ELR (cell line): ENCODE data around the gene CABLES1.
"Not testable (repeated sequence)": the region's sequence is repeated elsewhere in the genome, so short reads cannot be mapped to it uniquely, and the experiment has no call there.

Experiments
- DNase-seq: peaks from one replicate; pipeline ENCODE4 v3.0.0-alpha.2; 2015; ENCODE audit warnings: low read depth

Gene CABLES1

GRCh38 chr18:23109163-23109562 lies 26.1 kb upstream of the CABLES1 start:
- DNase-seq: not testable (repeated sequence)

GRCh38 chr18:23113576-23113975 lies 21.7 kb upstream of the CABLES1 start:
- DNase-seq: no peak

GRCh38 chr18:23114171-23114881 lies 21.0 kb upstream of the CABLES1 start:
- DNase-seq: no peak

GRCh38 chr18:23114911-23115310 lies 20.4 kb upstream of the CABLES1 start:
- peak; percentile 54 for DNase-seq

GRCh38 chr18:23115683-23116096 lies 19.6 kb upstream of the CABLES1 start:
- DNase-seq: peak; percentile 99

DNA sequence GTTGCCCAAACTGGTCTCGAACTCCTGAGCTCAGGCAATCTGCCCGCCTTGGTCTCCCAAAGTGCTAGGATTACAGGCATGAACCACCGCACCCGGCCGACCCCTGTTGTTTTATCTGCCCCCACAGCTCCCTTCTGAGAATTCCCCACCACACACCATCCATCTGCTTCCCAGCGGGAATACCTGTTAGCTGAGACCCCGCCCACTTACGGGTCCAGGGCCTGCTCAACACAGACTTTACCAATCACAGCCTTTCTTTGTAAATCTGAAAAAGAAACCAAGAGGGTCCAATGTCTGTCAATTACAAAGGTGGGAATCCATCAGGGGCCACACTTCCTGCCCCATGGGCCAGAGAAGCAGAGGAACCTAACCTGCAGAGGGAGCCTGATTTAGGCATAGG lies 14.2 kb upstream of the CABLES1 start:
- DNase-seq: no peak

- DNase-seq: no peak
These were observed 12.7 kb upstream of the CABLES1 start for GRCh38 chr18:23122334-23123229.

GRCh38 chr18:23126376-23127056 lies 8.8 kb upstream of the CABLES1 start:
- no peak for DNase-seq

- DNase-seq: no peak
These were observed 8.2 kb upstream of the CABLES1 start for GRCh38 chr18:23127090-23127489.

- DNase-seq: no peak
These were observed 5.8 kb upstream of the CABLES1 start for GRCh38 chr18:23129355-23130002.

- peak; percentile 80 for DNase-seq
These were observed 3.5 kb upstream of the CABLES1 start for GRCh38 chr18:23131693-23132319.

GRCh38 chr18:23133860-23134779 lies 1.2 kb upstream of the CABLES1 start:
- no peak for DNase-seq

DNA sequence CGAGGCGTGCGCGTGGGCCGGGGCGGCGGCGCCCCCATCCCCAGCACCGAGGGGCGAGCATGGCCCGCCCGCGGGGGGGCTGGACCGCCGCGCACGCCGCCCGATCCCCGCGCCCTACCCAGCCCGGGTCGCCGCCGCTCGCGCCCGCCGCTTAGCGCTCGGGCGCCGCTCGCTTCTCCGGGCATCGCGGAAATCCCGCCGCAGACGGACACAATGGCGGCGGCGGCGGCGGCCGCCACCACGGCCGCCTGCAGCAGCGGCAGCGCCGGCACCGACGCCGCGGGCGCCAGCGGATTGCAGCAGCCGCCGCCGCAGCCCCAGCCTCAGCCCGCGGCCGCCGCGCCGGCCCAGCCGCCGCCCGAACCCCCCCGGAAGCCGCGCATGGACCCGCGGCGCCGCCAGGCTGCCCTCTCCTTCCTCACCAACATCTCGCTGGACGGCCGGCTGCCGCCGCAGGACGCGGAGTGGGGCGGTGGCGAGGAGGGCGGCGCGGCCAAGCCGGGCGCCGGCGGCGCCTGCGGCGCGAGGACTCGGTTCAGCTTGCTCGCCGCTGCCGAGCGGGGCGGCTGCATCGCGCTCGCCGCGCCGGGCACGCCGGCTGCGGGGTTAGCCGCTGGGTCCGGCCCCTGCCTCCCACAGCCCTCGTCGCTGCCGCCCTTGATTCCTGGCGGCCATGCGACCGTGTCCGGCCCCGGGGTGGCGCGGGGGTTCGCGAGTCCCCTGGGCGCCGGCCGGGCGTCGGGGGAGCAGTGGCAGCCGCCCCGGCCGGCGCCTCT lies 453 bp downstream of the CABLES1 start:
- DNase-seq: peak; percentile 60

DNA sequence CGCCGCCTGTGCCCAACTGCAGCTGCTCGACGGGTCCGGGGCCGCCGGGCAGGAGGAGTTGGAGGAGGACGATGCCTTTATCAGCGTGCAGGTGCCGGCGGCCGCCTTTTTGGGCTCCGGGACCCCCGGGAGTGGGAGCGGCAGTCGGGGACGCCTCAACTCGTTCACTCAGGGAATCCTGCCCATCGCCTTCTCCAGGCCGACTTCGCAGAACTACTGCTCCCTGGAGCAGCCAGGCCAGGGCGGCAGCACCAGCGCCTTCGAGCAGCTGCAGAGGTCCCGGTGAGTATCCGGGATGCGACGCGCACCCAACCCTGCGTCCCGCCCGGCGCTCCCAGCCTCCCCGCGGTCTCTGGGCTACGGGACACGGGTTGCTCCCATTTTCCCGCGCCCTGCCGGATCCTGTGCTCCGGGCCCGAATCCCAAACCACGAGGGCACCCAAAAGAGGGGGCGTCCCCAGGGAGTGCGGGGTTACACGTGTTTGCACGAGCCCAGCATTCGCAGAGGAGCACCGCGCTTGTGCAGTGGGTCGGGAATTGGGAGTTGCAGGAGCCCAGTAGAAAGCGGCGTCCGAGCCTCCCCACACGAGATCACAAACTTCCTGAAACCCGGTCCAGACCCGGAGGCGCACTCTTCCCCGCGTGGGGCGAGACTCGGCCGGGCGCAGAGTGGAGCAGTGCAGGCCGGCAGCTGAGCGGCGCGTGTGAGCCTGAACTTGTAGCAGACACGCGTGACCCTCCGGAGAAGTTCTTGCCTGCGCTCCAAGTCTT lies 1.2 kb downstream of the CABLES1 start:
- DNase-seq: peak; percentile 39

DNA sequence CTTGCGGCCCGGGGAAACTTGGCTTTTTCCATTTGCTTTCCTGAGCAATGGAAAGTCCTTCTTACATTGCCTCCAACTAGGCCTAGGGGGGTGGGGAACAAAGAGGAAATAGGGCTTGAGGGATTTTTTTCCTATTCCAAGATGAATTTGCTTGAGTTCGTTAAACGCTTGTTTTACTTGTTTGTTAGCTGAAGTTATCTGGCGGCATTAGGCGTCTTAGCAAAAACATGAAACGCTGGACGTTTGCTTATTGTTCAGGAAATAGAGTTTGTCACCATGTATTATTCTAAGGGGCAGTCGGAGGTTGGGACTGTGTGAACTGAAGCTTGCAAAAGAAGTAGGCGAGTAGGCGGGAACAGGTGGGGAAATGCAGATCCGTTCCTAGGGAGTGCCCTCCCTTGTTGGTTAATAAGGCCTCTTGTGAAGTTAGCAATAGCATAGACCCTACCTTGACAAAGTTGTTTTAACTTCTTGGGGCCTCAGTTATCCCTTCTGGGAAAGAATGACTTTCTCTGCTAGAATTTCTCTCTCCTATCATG lies 1.9 kb downstream of the CABLES1 start:
- no peak for DNase-seq

- DNase-seq: no peak
These were observed 2.5 kb downstream of the CABLES1 start for GRCh38 chr18:23137788-23138216.

- DNase-seq: no peak
These were observed 3.2 kb downstream of the CABLES1 start for GRCh38 chr18:23138471-23138870.

DNA sequence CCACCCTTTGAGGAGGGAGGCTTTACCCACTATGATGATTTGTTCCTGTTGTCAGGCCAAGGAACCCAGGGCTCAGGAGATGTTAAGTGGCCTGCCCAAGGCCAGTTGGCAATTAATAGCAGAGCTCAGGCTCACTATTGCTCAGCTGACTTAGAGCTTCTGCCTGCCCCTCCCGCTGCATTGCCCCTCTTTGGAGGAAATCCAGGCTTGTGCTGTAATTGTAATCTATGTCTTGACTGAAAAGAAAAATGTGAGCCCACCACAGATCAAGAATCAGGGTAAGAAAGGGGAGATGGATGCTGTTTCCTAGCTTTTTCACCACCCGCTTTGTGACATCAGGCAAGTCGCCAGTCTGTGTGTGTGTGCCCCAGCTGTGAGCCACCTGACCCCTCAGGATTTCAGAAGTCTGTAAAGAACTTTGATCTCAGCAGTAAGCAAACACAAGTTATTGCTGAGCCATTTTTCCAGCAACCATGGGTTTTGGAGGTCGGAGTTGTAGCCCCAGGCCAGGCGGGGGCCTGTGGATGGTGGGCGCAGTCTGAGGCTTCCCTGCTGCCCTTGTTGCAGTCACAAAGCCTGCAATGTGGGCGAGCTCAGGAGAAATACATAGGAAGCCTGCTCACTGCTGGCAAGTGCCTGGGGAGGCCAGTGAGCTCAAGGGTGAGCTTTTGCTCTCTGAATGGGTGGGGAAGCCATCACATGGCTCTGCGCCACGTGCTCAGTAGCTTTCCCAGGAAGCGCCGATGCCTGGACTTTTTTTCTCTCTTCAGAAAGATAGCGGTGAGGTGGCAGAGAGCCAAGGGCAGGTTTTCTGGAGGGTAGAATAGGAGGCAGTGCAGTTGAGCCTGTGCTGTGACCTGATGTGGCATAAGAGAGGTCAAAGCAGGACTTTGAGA lies 6.1 kb downstream of the CABLES1 start:
- no peak for DNase-seq
